Measurements from ENCODE around the gene TUBG1.

The TUBG1 gene

GRCh38 chr17:42629411-42630009, 20.0 kb downstream of the TUBG1 start:
- no peak overlapping the region for H3K4me3 ChIP-seq (ENCODE audit: low read length)
- no peaks in the 10 kb centered on the region for H3K4me1 ChIP-seq (ENCODE audit: low read length)
- no peaks in the 10 kb centered on the region for H3K9me2 ChIP-seq (replicated peaks; ENCODE audit: insufficient read depth, low read length)
- no peak overlapping the region for H2AFZ ChIP-seq (ENCODE audit: low read length)
- DNase-seq = no peak
- H3K27ac ChIP-seq (ENCODE audit: low read length) = no peak overlapping the region
- no peaks in the 10 kb centered on the region for H3F3A ChIP-seq (ENCODE audit: insufficient read depth, low read length)
- no peak overlapping the region for H3K4me2 ChIP-seq (ENCODE audit: low read depth, low read length)
- H3K9me3 ChIP-seq (replicated peaks; ENCODE audit: insufficient read depth, low read length) = no peaks in the 10 kb centered on the region
- H3K79me2 ChIP-seq (ENCODE audit: low read length) = no peaks in the 10 kb centered on the region
- no peaks in the 10 kb centered on the region for H4K20me1 ChIP-seq (ENCODE audit: insufficient read depth, low read length)
- TF ChIP-seq EZH2phosphoT487 (IDR thresholded peaks at IDR 0.05; ENCODE audit: low read length) (no peak), EZH2 (optimal IDR thresholded peaks at IDR 0.05; ENCODE audit: low read depth, low read length) (no peak), CTCF (IDR thresholded peaks at IDR 0.05; ENCODE audit: low read length) (no peak)
- no peaks in the 10 kb centered on the region for H3K36me3 ChIP-seq (replicated peaks; ENCODE audit: insufficient read depth, low read length)
- H3K27me3 ChIP-seq (replicated peaks; ENCODE audit: insufficient read depth, low read length) = no peaks in the 10 kb centered on the region
- no peak overlapping the region for H3K9ac ChIP-seq (ENCODE audit: low read length)

GRCh38 chr17:42632949-42633444, 23.5 kb downstream of the TUBG1 start:
- DNase-seq = no peak
- Histone ChIP-seq H3K27ac (ENCODE audit: low read length) (no peak overlapping the region), H3K27me3 (replicated peaks; ENCODE audit: insufficient read depth, low read length) (no peaks in the 10 kb centered on the region), H3K36me3 (replicated peaks; ENCODE audit: insufficient read depth, low read length) (no peaks in the 10 kb centered on the region), H3K4me2 (ENCODE audit: low read depth, low read length) (no peak overlapping the region), H4K20me1 (ENCODE audit: insufficient read depth, low read length) (no peaks in the 10 kb centered on the region), H3K4me3 (ENCODE audit: low read length) (no peak overlapping the region), H3K4me1 (ENCODE audit: low read length) (no peaks in the 10 kb centered on the region), H3K9me2 (replicated peaks; ENCODE audit: insufficient read depth, low read length) (no peaks in the 10 kb centered on the region), H3K9me3 (replicated peaks; ENCODE audit: insufficient read depth, low read length) (no peaks in the 10 kb centered on the region), H3F3A (ENCODE audit: insufficient read depth, low read length) (no peaks in the 10 kb centered on the region), H2AFZ (ENCODE audit: low read length) (no peak overlapping the region), H3K9ac (ENCODE audit: low read length) (no peak overlapping the region), H3K79me2 (ENCODE audit: low read length) (no peaks in the 10 kb centered on the region)
- TF ChIP-seq EZH2phosphoT487 (IDR thresholded peaks at IDR 0.05; ENCODE audit: low read length) = no peak
- no peak for TF ChIP-seq CTCF (IDR thresholded peaks at IDR 0.05; ENCODE audit: low read length)
- no peak for TF ChIP-seq EZH2 (optimal IDR thresholded peaks at IDR 0.05; ENCODE audit: low read depth, low read length)

GRCh38 chr17:42639525-42640113, 30.1 kb downstream of the TUBG1 start:
- TF ChIP-seq EZH2 (optimal IDR thresholded peaks at IDR 0.05; ENCODE audit: low read depth, low read length) = no peak
- no peak for TF ChIP-seq CTCF (IDR thresholded peaks at IDR 0.05; ENCODE audit: low read length)
- no peak for TF ChIP-seq EZH2phosphoT487 (IDR thresholded peaks at IDR 0.05; ENCODE audit: low read length)
- Histone ChIP-seq H3K27me3 (replicated peaks; ENCODE audit: insufficient read depth, low read length) (no peaks in the 10 kb centered on the region), H3K36me3 (replicated peaks; ENCODE audit: insufficient read depth, low read length) (no peaks in the 10 kb centered on the region), H3K79me2 (ENCODE audit: low read length) (no peaks in the 10 kb centered on the region), H3K27ac (ENCODE audit: low read length) (no peak overlapping the region), H3K9ac (ENCODE audit: low read length) (no peak overlapping the region), H2AFZ (ENCODE audit: low read length) (no peak overlapping the region), H3K4me1 (ENCODE audit: low read length) (0 out of 2 replicates have a peak, but pooled peaks cover 5% of the 10 kb centered on the region), H3K9me2 (replicated peaks; ENCODE audit: insufficient read depth, low read length) (no peaks in the 10 kb centered on the region), H3F3A (ENCODE audit: insufficient read depth, low read length) (no peaks in the 10 kb centered on the region), H4K20me1 (ENCODE audit: insufficient read depth, low read length) (no peaks in the 10 kb centered on the region), H3K9me3 (replicated peaks; ENCODE audit: insufficient read depth, low read length) (no peaks in the 10 kb centered on the region), H3K4me2 (ENCODE audit: low read depth, low read length) (no peak overlapping the region), H3K4me3 (ENCODE audit: low read length) (no peak overlapping the region)
- DNase-seq = no peak

All from MM.1S (cell line).